GM10248 (cell line): ENCODE results near the gene SAP25.

ENCODE experiments used
- CTCF ChIA-PET: fragments of 300-600 bp; sonication (Branson Sonifier 250); formaldehyde crosslinking; extraction: SDS; loops from one replicate; lab custom pipeline; 2021; ENCODE audit warnings: antibody characterized with exemption; lab: Yijun Ruan, JAX
- POLR2A ChIA-PET: fragments of 350-650 bp; sonication (Branson Sonifier 250); formaldehyde crosslinking; extraction: SDS; loops from one replicate; lab custom pipeline; 2020; ENCODE audit warnings: antibody characterized with exemption; lab: Yijun Ruan, JAX
- DNase-seq: peaks from one replicate; pipeline ENCODE4 v3.0.0; 2012; ENCODE audit errors: extremely low spot score
- CTCF ChIP-seq: IDR thresholded peaks from 2 replicates; pipeline ENCODE4 v1.5.1; 2012; ENCODE audit warnings: mild to moderate bottlenecking, low read depth; ENCODE audit errors: extremely low read depth, missing control alignments, control extremely low read depth

The SAP25 gene

GRCh38 chr7:100577507-100577906 lies 3.8 kb upstream of the SAP25 start:
- ChIA-PET POLR2A (no interaction called here), CTCF (interaction anchor here (1.0 to 3.3 kb wide), 5 partner anchors 11 to 233 kb away, joined by 3 to 16 read pairs (median 6); no protein-coding TSS in a partner anchor)
- DNase-seq: no peak
- no peak for TF ChIP-seq CTCF

- TF ChIP-seq CTCF: no peak
- POLR2A ChIA-PET: interaction anchor here (0.9 kb wide), 1 partner anchor 10 kb away, joined by 3 read pairs; the partner anchor contains the start of gene FBXO24
- CTCF ChIA-PET: interaction anchor here (1.0 to 3.3 kb wide), 5 partner anchors 11 to 232 kb away, joined by 3 to 16 read pairs (median 6); no protein-coding TSS in a partner anchor
- DNase-seq: no peak
These were observed 3.4 kb upstream of the SAP25 start for GRCh38 chr7:100577103-100577502.

GRCh38 chr7:100576384-100576993 lies 2.8 kb upstream of the SAP25 start:
- no peak for TF ChIP-seq CTCF
- CTCF ChIA-PET: interaction anchor here (3.3 kb wide), 1 partner anchor 13 kb away, joined by 16 read pairs; no protein-coding TSS in a partner anchor
- DNase-seq: no peak
- POLR2A ChIA-PET: interaction anchor here (0.9 kb wide), 1 partner anchor 10 kb away, joined by 3 read pairs; the partner anchor contains the start of gene FBXO24

GRCh38 chr7:100575746-100576383 lies 2.2 kb upstream of the SAP25 start:
- TF ChIP-seq CTCF: no peak
- POLR2A ChIA-PET: interaction anchor here (0.9 kb wide), 1 partner anchor 11 kb away, joined by 3 read pairs; the partner anchor contains the start of gene FBXO24
- CTCF ChIA-PET: no interaction called here
- DNase-seq: no peak

- ChIA-PET POLR2A (no interaction called here), CTCF (no interaction called here)
- no peak for DNase-seq
- TF ChIP-seq CTCF: no peak
These were observed 1.5 kb upstream of the SAP25 start for GRCh38 chr7:100575206-100575631.

GRCh38 chr7:100574362-100575205 lies 884 bp upstream of the SAP25 start:
- TF ChIP-seq CTCF: no peak
- DNase-seq: no peak
- POLR2A ChIA-PET: no interaction called here
- CTCF ChIA-PET: no interaction called here
